Keratinocyte (primary cell): Measurements from ENCODE around the gene MAP1S. TPM values are rescaled to one million over a fixed set of nuclear protein-coding genes. Genes with fewer than 3 reads are reported as not detected.
"Not testable (repeated sequence)": the region's sequence is repeated elsewhere in the genome, so short reads cannot be mapped to it uniquely, and the experiment has no call there.

Experiments used
- DNase-seq: peaks from one replicate; pipeline ENCODE4 v3.0.0-alpha.2; 2011; ENCODE audit warnings: low read depth, missing footprints, low spot score
- FAIRE-seq: peaks from 2 replicates; lab custom pipeline; 2011; peaks lifted over from hg19 to GRCh38; lab: Jason Lieb, UNC
- H2AFZ ChIP-seq: 2 replicates; pipeline ENCODE4 v1.6.0; 2012; ENCODE audit warnings: low read length, control low read depth, inconsistent platforms; ENCODE audit not compliant: control insufficient read depth
- H3K27ac ChIP-seq: 2 replicates; pipeline ENCODE4 v1.5.1; 2011; ENCODE audit warnings: low read length; ENCODE audit not compliant: control insufficient read depth, insufficient read depth
- H3K27me3 ChIP-seq: 3 replicates; pipeline ENCODE4 v1.6.0; 2011; ENCODE audit warnings: low read length; ENCODE audit not compliant: control insufficient read depth, insufficient read depth; ENCODE audit errors: extremely low read depth
- H3K36me3 ChIP-seq, 2 experiments: 2 replicates in 1 of 2; 3 replicates in 1 of 2; pipeline ENCODE4 v1.5.1; 2011; ENCODE audit warnings: low read length in 2 of 2, mild to moderate bottlenecking in 1 of 2; ENCODE audit not compliant: control insufficient read depth in 2 of 2, insufficient read depth in 2 of 2; ENCODE audit errors: extremely low read depth in 1 of 2
- H3K4me1 ChIP-seq: 3 replicates; pipeline ENCODE4 v1.5.1; 2011; ENCODE audit warnings: low read length; ENCODE audit not compliant: control insufficient read depth, insufficient read depth; ENCODE audit errors: extremely low read depth
- H3K4me2 ChIP-seq: 3 replicates; pipeline ENCODE4 v1.6.0; 2011; ENCODE audit warnings: low read depth, low read length; ENCODE audit not compliant: control insufficient read depth, insufficient read depth; ENCODE audit errors: extremely low read depth
- H3K4me3 ChIP-seq, 3 experiments: fragments of 200-600 bp in 1 of 3; sonication (generic) in 1 of 3; 2 replicates in 2 of 3; 3 replicates in 1 of 3; pipeline ENCODE4 v1.5.1; 2011 to 2016; ENCODE audit warnings: low read length in 3 of 3, mild to moderate bottlenecking in 3 of 3, control low read depth in 2 of 3, inconsistent platforms in 1 of 3, low read depth in 1 of 3, mixed read lengths in 1 of 3, mixed run types in 1 of 3, moderate library complexity in 1 of 3; ENCODE audit not compliant: control insufficient read depth in 2 of 3, insufficient read depth in 2 of 3; ENCODE audit errors: extremely low read depth in 1 of 3
- H3K79me2 ChIP-seq: 2 replicates; pipeline ENCODE4 v1.6.0; 2012; ENCODE audit warnings: low read length; ENCODE audit not compliant: control insufficient read depth, insufficient read depth
- H3K9ac ChIP-seq: 3 replicates; pipeline ENCODE4 v1.6.0; 2011; ENCODE audit warnings: low read length; ENCODE audit not compliant: control insufficient read depth, insufficient read depth; ENCODE audit errors: extremely low read depth
- H3K9me1 ChIP-seq: 3 replicates; pipeline ENCODE4 v1.6.0; 2011; ENCODE audit warnings: low read length; ENCODE audit not compliant: control insufficient read depth, insufficient read depth; ENCODE audit errors: extremely low read depth
- H3K9me3 ChIP-seq: 2 replicates; pipeline ENCODE4 v1.5.1; 2012; ENCODE audit warnings: low read depth, low read length; ENCODE audit not compliant: control insufficient read depth
- H4K20me1 ChIP-seq: 3 replicates; pipeline ENCODE4 v1.6.0; 2011; ENCODE audit warnings: low read length; ENCODE audit not compliant: control insufficient read depth, insufficient read depth; ENCODE audit errors: extremely low read depth
- EZH2 ChIP-seq: IDR thresholded peaks from one replicate; pipeline ENCODE4 v1.6.1; 2012; ENCODE audit warnings: inconsistent platforms, mild to moderate bottlenecking, low read length, moderate library complexity
- dilution Hi-C: fragments of 300-500 bp; cut with MboI; formaldehyde crosslinking; loops from one replicate; pipeline ENCODE4 v1.7.0; 2020; ENCODE audit warnings: low sequenced_read_pairs; ENCODE audit not compliant: extremely low pct_ligation_motif_present
- polyA plus RNA-seq, 5 experiments: library from polyadenylated mRNA; depleted of rRNA in 3 of 5; stranded (reverse) in 3 of 5; stranded (forward) in 1 of 5; unstranded in 1 of 5; fragments of >200 nt; gene quantifications; 1 replicate in 1 of 5; 2 replicates in 3 of 5; 3 replicates in 1 of 5; pipeline versions ENCODE4 v1.2.1 to v1.2.3, GENCODE V29; 2011 to 2012; ENCODE audit warnings: missing spikeins in 2 of 5, low read depth in 1 of 5, low replicate concordance in 1 of 5
- TF ChIP-seq, protein P1 (sequence below), 3 experiments: IDR thresholded peaks in 1 of 3; conservative IDR thresholded peaks in 1 of 3; optimal IDR thresholded peaks in 1 of 3; 2 replicates in 2 of 3; 3 replicates in 1 of 3; pipeline versions ENCODE3 to v1.5.1; 2011; ENCODE audit warnings: low read length in 3 of 3, mild to moderate bottlenecking in 3 of 3, moderate library complexity in 2 of 3, control low read depth in 1 of 3, inconsistent platforms in 1 of 3; ENCODE audit not compliant: insufficient read depth in 2 of 3; ENCODE audit errors: extremely low read depth in 1 of 3

The MAP1S gene
- polyA plus RNA-seq, 1 donor (not counting 4 experiments of a cell fraction or from before 2014, with no cell fraction given): 3.7 TPM

DNA sequence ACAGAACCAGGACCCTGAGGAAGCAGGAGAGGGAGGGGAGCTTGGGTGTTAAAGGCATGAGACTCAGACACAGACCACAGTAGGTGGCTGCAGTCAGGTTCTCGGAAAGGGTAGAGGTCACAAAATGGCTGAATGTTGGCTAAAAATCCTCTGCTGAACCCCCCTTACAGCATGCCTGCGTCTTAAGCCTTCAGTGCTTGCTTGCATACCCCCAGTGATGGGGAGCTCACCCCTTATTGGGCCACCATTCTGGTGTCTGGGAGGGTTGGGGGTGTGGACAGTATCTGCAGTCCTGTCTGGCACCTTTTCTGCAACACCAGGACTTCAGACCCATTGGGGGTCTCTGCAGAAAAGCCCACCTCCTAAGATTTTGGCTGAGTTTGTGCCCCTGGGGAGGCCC lies 61.5 kb downstream of the MAP1S start:
- DNase-seq: no peak
- no peak overlapping the region for H3K27ac ChIP-seq
- TF ChIP-seq EZH2: no peak
- TF ChIP-seq, protein P1, sequence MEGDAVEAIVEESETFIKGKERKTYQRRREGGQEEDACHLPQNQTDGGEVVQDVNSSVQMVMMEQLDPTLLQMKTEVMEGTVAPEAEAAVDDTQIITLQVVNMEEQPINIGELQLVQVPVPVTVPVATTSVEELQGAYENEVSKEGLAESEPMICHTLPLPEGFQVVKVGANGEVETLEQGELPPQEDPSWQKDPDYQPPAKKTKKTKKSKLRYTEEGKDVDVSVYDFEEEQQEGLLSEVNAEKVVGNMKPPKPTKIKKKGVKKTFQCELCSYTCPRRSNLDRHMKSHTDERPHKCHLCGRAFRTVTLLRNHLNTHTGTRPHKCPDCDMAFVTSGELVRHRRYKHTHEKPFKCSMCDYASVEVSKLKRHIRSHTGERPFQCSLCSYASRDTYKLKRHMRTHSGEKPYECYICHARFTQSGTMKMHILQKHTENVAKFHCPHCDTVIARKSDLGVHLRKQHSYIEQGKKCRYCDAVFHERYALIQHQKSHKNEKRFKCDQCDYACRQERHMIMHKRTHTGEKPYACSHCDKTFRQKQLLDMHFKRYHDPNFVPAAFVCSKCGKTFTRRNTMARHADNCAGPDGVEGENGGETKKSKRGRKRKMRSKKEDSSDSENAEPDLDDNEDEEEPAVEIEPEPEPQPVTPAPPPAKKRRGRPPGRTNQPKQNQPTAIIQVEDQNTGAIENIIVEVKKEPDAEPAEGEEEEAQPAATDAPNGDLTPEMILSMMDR (optimal IDR thresholded peaks at IDR 0.05 in 1 of 3, IDR thresholded peaks at IDR 0.05 in 1 of 3, conservative IDR thresholded peaks at IDR 0.05 in 1 of 3; ENCODE audit: extremely low read depth in 1 of 3, insufficient read depth in 2 of 3, low read length in 3 of 3): no peak
- no peak overlapping the region for H3K4me2 ChIP-seq
- H3K9ac ChIP-seq: no peak overlapping the region
- H3K27me3 ChIP-seq: peaks cover 4% of the 10 kb centered on the region
- no peaks in the 10 kb centered on the region for H3K9me3 ChIP-seq
- FAIRE-seq: no peak
- no peaks in the 10 kb centered on the region for H3K36me3 ChIP-seq
- dilution Hi-C loops: no loop called here
- H2AFZ ChIP-seq: no peak overlapping the region
- H3K4me3 ChIP-seq: no peak overlapping the region
- peaks cover 3% of the 10 kb centered on the region for H3K4me1 ChIP-seq
- no peaks in the 10 kb centered on the region for H3K9me1 ChIP-seq
- H3K79me2 ChIP-seq: no peaks in the 10 kb centered on the region
- no peaks in the 10 kb centered on the region for H4K20me1 ChIP-seq

DNA sequence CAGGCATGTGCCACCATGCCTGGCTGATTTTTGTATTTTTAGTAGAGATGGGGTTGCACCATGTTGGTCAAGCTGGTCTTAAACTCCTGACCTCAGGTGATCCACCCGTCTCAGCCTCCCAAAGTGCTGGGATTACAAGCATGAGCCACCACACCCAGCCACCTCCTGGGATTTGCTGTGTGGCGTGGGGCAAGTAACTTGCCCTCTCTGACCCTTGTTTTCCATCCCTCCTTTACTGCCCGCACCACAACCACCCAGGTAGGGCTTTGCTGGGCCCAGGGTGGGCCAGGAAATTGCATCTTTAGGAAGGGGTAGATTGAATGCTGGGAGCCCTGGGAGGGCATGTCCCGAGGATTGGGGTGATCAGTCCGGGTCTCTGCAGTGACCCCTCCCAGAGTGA lies 64.4 kb downstream of the MAP1S start:
- DNase-seq, H3K4me1 ChIP-seq, H3K36me3 ChIP-seq, H3K27me3 ChIP-seq, H3K27ac ChIP-seq, H2AFZ ChIP-seq, H3K9me1 ChIP-seq, H3K9ac ChIP-seq, H3K9me3 ChIP-seq, dilution Hi-C loops, H4K20me1 ChIP-seq, H3K79me2 ChIP-seq, FAIRE-seq, H3K4me3 ChIP-seq, H3K4me2 ChIP-seq: not testable (repeated sequence)

Other genes with a start within 250 kb of the MAP1S start
- 8.4 to 12.6 TPM (median 11.7 TPM) in 3 replicates for gene SLC27A1, start 249.0 kb upstream of the MAP1S start, polyA plus RNA-seq
- 30.2 to 71.5 TPM (median 33.8 TPM) in 3 replicates for gene PGLS, start 207.8 kb upstream of the MAP1S start, polyA plus RNA-seq
- 89.4 to 126 TPM (median 90.9 TPM) in 3 replicates for gene COLGALT1, start 163.8 kb upstream of the MAP1S start, polyA plus RNA-seq
- gene UNC13A, start 31.1 kb upstream of the MAP1S start, polyA plus RNA-seq: under 0.01 TPM in 1 of 3 replicates, not detected in the others
- gene FCHO1, start 32.0 kb downstream of the MAP1S start, polyA plus RNA-seq: 0.14 to 0.22 TPM (median 0.21 TPM) in 3 replicates
- gene B3GNT3, start 75.7 kb downstream of the MAP1S start, polyA plus RNA-seq: 3.6 to 5.1 TPM (median 4.4 TPM) in 3 replicates
- gene INSL3, start 102.0 kb downstream of the MAP1S start, polyA plus RNA-seq: 0.19 to 0.24 TPM in 2 of 3 replicates, not detected in the other
- gene JAK3, start 128.5 kb downstream of the MAP1S start, polyA plus RNA-seq: 0.37 to 0.59 TPM (median 0.50 TPM) in 3 replicates
- 1,044 to 1,469 TPM (median 1,312 TPM) in 3 replicates for gene RPL18A, start 140.4 kb downstream of the MAP1S start, polyA plus RNA-seq
- gene SLC5A5, start 152.5 kb downstream of the MAP1S start, polyA plus RNA-seq: not detected in 3 replicates
- 56.8 to 87.0 TPM (median 58.7 TPM) in 3 replicates for gene CCDC124, start 213.5 kb downstream of the MAP1S start, polyA plus RNA-seq
- not detected in 3 replicates for gene KCNN1, start 247.6 kb downstream of the MAP1S start, polyA plus RNA-seq